Endodermal cell (in vitro differentiated cells): ENCODE data around the gene SYNPO2. TPM values are rescaled to one million over a fixed set of nuclear protein-coding genes. Genes with fewer than 3 reads are reported as not detected.
"Not testable (repeated sequence)": the region's sequence is repeated elsewhere in the genome, so short reads cannot be mapped to it uniquely, and the experiment has no call there.

Experiments used
- DNase-seq: peaks from one replicate; pipeline ENCODE4 v3.0.0-alpha.2; 2017
- H3K27ac ChIP-seq: 2 replicates; pipeline ENCODE4 v1.5.1; 2013; ENCODE audit warnings: mild to moderate bottlenecking, low read depth, low read length, moderate library complexity
- H3K27me3 ChIP-seq: 2 replicates; pipeline ENCODE4 v1.6.1; 2013; ENCODE audit warnings: mild to moderate bottlenecking, low read length, moderate library complexity; ENCODE audit not compliant: insufficient read depth, control insufficient read depth, poor library complexity, severe bottlenecking
- H3K36me3 ChIP-seq: 2 replicates; pipeline ENCODE4 v1.7.0; 2013; ENCODE audit warnings: mild to moderate bottlenecking, low read length, moderate library complexity; ENCODE audit not compliant: control insufficient read depth, insufficient read depth
- H3K4me1 ChIP-seq: one replicate; pipeline ENCODE4 v1.7.0; 2013; ENCODE audit warnings: low read length; ENCODE audit not compliant: control insufficient read depth, insufficient read depth
- H3K4me3 ChIP-seq: 2 replicates; pipeline ENCODE4 v1.5.1; 2013; ENCODE audit warnings: mild to moderate bottlenecking, low read length, moderate library complexity
- H3K9ac ChIP-seq: 2 replicates; pipeline ENCODE4 v1.6.1; 2013; ENCODE audit warnings: mild to moderate bottlenecking, low read length, moderate library complexity; ENCODE audit not compliant: poor library complexity, severe bottlenecking; ENCODE audit errors: extremely low read depth
- H3K9me3 ChIP-seq: 2 replicates; pipeline ENCODE4 v1.6.1; 2013; ENCODE audit warnings: mild to moderate bottlenecking, low read length, moderate library complexity; ENCODE audit not compliant: control insufficient read depth
- H3K27ac Mint-ChIP-seq: 2 replicates; pipeline ENCODE4 v1.8.0; 2020; ENCODE audit warnings: mixed read lengths
- H3K27me3 Mint-ChIP-seq: 2 replicates; pipeline ENCODE4 v1.8.0; 2021; ENCODE audit warnings: mild to moderate bottlenecking, mixed read lengths; ENCODE audit not compliant: insufficient read depth
- H3K36me3 Mint-ChIP-seq: 2 replicates; pipeline ENCODE4 v1.8.0; 2020; ENCODE audit warnings: low read depth, mixed read lengths
- H3K4me1 Mint-ChIP-seq: 2 replicates; pipeline ENCODE4 v1.8.0; 2020; ENCODE audit warnings: mixed read lengths
- H3K4me3 Mint-ChIP-seq: 2 replicates; pipeline ENCODE4 v1.8.0; 2020; ENCODE audit warnings: mild to moderate bottlenecking, moderate library complexity, mixed read lengths
- H3K9me3 Mint-ChIP-seq: 2 replicates; pipeline ENCODE4 v1.8.0; 2020; ENCODE audit warnings: mild to moderate bottlenecking, mixed read lengths
- CTCF ChIP-seq: fragments of 200-600 bp; sonication (generic); conservative IDR thresholded peaks from 2 replicates; pipeline ENCODE4 v1.5.0; 2021; ENCODE audit warnings: antibody characterized with exemption, mild to moderate bottlenecking
- WGBS, 2 experiments: methylation state at CpG; one replicate each; pipeline versions ENCODE4 v1.1.5 to v1.1.7; 2013; ENCODE audit warnings: missing lambda C conversion rate in 2 of 2, mixed read lengths in 1 of 2; ENCODE audit not compliant: insufficient coverage in 1 of 2, insufficient read length in 1 of 2; 5-methylcytosine and 5-hydroxymethylcytosine counted together
- total RNA-seq, 2 donors: library from RNA; stranded (reverse); fragmentation: NEBNext Ultra II Directional in 1 of 2; extraction: Animal tissue kit (Norgen Biotek cat#: 25700) in 1 of 2; gene quantifications; 2 replicates in 1 of 2; 3 replicates in 1 of 2; pipeline ENCODE4 v1.2.1, GENCODE V29; 2021

Gene SYNPO2
- total RNA-seq, 2 donors from 2014 or later: 0.09 to 0.37 TPM

GRCh38 chr4:119016636-119017035, 128.0 kb downstream of the SYNPO2 start:
- no peak overlapping the region for H3K4me3 Mint-ChIP-seq
- Histone ChIP-seq H3K4me1 (no peaks in the 10 kb centered on the region), H3K27ac (no peak overlapping the region), H3K36me3 (no peaks in the 10 kb centered on the region), H3K9me3 (no peaks in the 10 kb centered on the region), H3K9ac (no peak overlapping the region), H3K4me3 (no peak overlapping the region), H3K27me3 (no peaks in the 10 kb centered on the region)
- no peak for DNase-seq
- no peak for TF ChIP-seq CTCF
- H3K27ac Mint-ChIP-seq: no peak overlapping the region
- H3K36me3 Mint-ChIP-seq: no peaks in the 10 kb centered on the region
- no peaks in the 10 kb centered on the region for H3K4me1 Mint-ChIP-seq
- WGBS, 2 experiments: 74% methylated on average over 2 of the region's 2 CpGs; no CpG with 5 or more reads in 1 of the 2 experiments
- H3K27me3 Mint-ChIP-seq: no peaks in the 10 kb centered on the region
- H3K9me3 Mint-ChIP-seq: no peaks in the 10 kb centered on the region

GRCh38 chr4:119017636-119018035, 129.0 kb downstream of the SYNPO2 start:
- H3K9me3 ChIP-seq: no peaks in the 10 kb centered on the region
- WGBS, 2 experiments: 82 to 100% methylated on average over 1 to 2 of the region's 2 CpGs
- no peaks in the 10 kb centered on the region for H3K9me3 Mint-ChIP-seq
- no peak overlapping the region for H3K4me3 ChIP-seq
- H3K4me1 Mint-ChIP-seq: no peaks in the 10 kb centered on the region
- TF ChIP-seq CTCF: no peak
- H3K36me3 ChIP-seq: no peaks in the 10 kb centered on the region
- no peak overlapping the region for H3K9ac ChIP-seq
- no peaks in the 10 kb centered on the region for H3K27me3 ChIP-seq
- no peak overlapping the region for H3K27ac ChIP-seq
- no peak overlapping the region for H3K4me3 Mint-ChIP-seq
- DNase-seq: no peak
- no peaks in the 10 kb centered on the region for H3K4me1 ChIP-seq
- no peaks in the 10 kb centered on the region for H3K27me3 Mint-ChIP-seq
- no peaks in the 10 kb centered on the region for H3K36me3 Mint-ChIP-seq
- H3K27ac Mint-ChIP-seq: no peak overlapping the region

GRCh38 chr4:119020158-119020557, 131.5 kb downstream of the SYNPO2 start:
- Mint-ChIP-seq H3K27me3 (no peaks in the 10 kb centered on the region), H3K9me3 (no peaks in the 10 kb centered on the region), H3K36me3 (no peaks in the 10 kb centered on the region), H3K27ac (no peak overlapping the region), H3K4me1 (no peaks in the 10 kb centered on the region), H3K4me3 (no peak overlapping the region)
- no peak for TF ChIP-seq CTCF
- Histone ChIP-seq H3K27ac (no peak overlapping the region), H3K36me3 (no peaks in the 10 kb centered on the region), H3K27me3 (no peaks in the 10 kb centered on the region), H3K4me1 (no peaks in the 10 kb centered on the region), H3K4me3 (no peak overlapping the region), H3K9me3 (no peaks in the 10 kb centered on the region), H3K9ac (no peak overlapping the region)
- 76 to 83% methylated on average over 1 of the region's 1 CpG for WGBS, 2 experiments
- no peak for DNase-seq

GRCh38 chr4:119022520-119022919, 133.9 kb downstream of the SYNPO2 start:
- H3K27ac ChIP-seq, H3K9me3 Mint-ChIP-seq, H3K4me3 ChIP-seq, H3K4me1 Mint-ChIP-seq, H3K36me3 Mint-ChIP-seq, H3K4me1 ChIP-seq, H3K4me3 Mint-ChIP-seq, DNase-seq, H3K9me3 ChIP-seq, H3K36me3 ChIP-seq, H3K27me3 Mint-ChIP-seq, H3K9ac ChIP-seq, H3K27me3 ChIP-seq, H3K27ac Mint-ChIP-seq: not testable (repeated sequence)
- 94 to 100% methylated on average over 2 to 4 of the region's 4 CpGs for WGBS, 2 experiments
